Measurements from ENCODE around the gene ACADL.
"Not testable (repeated sequence)": the region's sequence is repeated elsewhere in the genome, so short reads cannot be mapped to it uniquely, and the experiment has no call there.

ACADL gene

DNA sequence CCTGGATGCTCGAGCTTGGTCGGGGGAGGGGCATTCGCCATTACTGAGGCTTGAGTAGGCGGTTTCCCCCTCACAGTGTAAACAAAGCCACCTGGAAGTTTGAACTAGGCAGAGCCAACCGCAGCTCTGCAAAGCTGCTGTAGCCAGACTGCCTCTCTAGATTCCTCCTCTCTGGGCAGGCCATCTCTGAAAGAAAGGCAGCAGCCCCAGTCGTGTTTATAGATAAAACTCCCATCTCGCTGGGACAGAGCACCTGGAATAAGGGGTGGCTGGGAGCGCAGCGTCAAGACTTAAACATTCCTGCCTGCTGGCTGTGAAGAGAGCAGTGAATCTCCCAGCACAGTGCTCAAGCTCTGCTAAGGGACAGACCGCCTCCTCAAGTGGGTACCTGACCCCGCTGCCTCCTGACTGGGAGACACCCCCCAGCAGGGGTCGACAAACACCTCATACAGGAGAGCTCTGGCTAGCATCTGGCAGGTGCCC, 43.6 kb downstream of the ACADL start:
- not testable (repeated sequence) for H3K4me1 ChIP-seq (ENCODE audit: control insufficient read depth in 1 of 2, insufficient read depth in 2 of 2, low read length in 2 of 2); H3K4me3 ChIP-seq (ENCODE audit: low read depth, low read length); H3K9ac ChIP-seq (ENCODE audit: low read length); H3K79me1 ChIP-seq (ENCODE audit: low read length); H4K12ac ChIP-seq (ENCODE audit: low read depth, low read length); H3K9me3 ChIP-seq (ENCODE audit: insufficient read depth, low read depth, low read length); H3K79me2 ChIP-seq (ENCODE audit: control insufficient read depth, insufficient read depth, low read length, poor library complexity); DNase-seq; H3K4me2 ChIP-seq (ENCODE audit: low read length); H2BK120ac ChIP-seq (ENCODE audit: insufficient read depth, low read length, poor library complexity); H3K18ac ChIP-seq (ENCODE audit: low read length); H2AK5ac ChIP-seq (ENCODE audit: low read length); H3K14ac ChIP-seq (ENCODE audit: low read length); H3K27me3 ChIP-seq (ENCODE audit: insufficient read depth, low read length); H4K91ac ChIP-seq (ENCODE audit: low read depth, low read length); H3K4ac ChIP-seq (ENCODE audit: low read depth, low read length); H3K23ac ChIP-seq (ENCODE audit: low read length); H3K27ac ChIP-seq (ENCODE audit: low read depth, low read length); H3K36me3 ChIP-seq (ENCODE audit: control insufficient read depth in 1 of 2, insufficient read depth in 2 of 2, low read length in 2 of 2); H2AFZ ChIP-seq (ENCODE audit: insufficient read depth, low read length, poor library complexity); H4K8ac ChIP-seq (ENCODE audit: low read depth, low read length); H2BK5ac ChIP-seq (ENCODE audit: low read depth, low read length, poor library complexity); H2BK12ac ChIP-seq (ENCODE audit: low read length)
- no CpG with 5 or more reads among the region's 12 CpGs for WGBS (ENCODE audit: extremely low coverage, insufficient coverage, insufficient read length)

- WGBS (ENCODE audit: extremely low coverage, insufficient coverage, insufficient read length) = no CpG with 5 or more reads among the region's 3 CpGs
- not testable (repeated sequence) for H2AFZ ChIP-seq (ENCODE audit: insufficient read depth, low read length, poor library complexity); H2BK120ac ChIP-seq (ENCODE audit: insufficient read depth, low read length, poor library complexity); H3K79me1 ChIP-seq (ENCODE audit: low read length); H4K8ac ChIP-seq (ENCODE audit: low read depth, low read length); H4K91ac ChIP-seq (ENCODE audit: low read depth, low read length); H3K27me3 ChIP-seq (ENCODE audit: insufficient read depth, low read length); H3K18ac ChIP-seq (ENCODE audit: low read length); H3K79me2 ChIP-seq (ENCODE audit: control insufficient read depth, insufficient read depth, low read length, poor library complexity); H3K23ac ChIP-seq (ENCODE audit: low read length); H2BK5ac ChIP-seq (ENCODE audit: low read depth, low read length, poor library complexity); H3K4me3 ChIP-seq (ENCODE audit: low read depth, low read length); DNase-seq; H3K4me2 ChIP-seq (ENCODE audit: low read length); H3K27ac ChIP-seq (ENCODE audit: low read depth, low read length); H4K12ac ChIP-seq (ENCODE audit: low read depth, low read length); H3K9ac ChIP-seq (ENCODE audit: low read length); H2AK5ac ChIP-seq (ENCODE audit: low read length); H3K4me1 ChIP-seq (ENCODE audit: control insufficient read depth in 1 of 2, insufficient read depth in 2 of 2, low read length in 2 of 2); H3K36me3 ChIP-seq (ENCODE audit: control insufficient read depth in 1 of 2, insufficient read depth in 2 of 2, low read length in 2 of 2); H3K9me3 ChIP-seq (ENCODE audit: insufficient read depth, low read depth, low read length); H2BK12ac ChIP-seq (ENCODE audit: low read length); H3K14ac ChIP-seq (ENCODE audit: low read length); H3K4ac ChIP-seq (ENCODE audit: low read depth, low read length)
Measured at GRCh38 chr2:210181033-210181605, 44.1 kb downstream of the ACADL start.

DNA sequence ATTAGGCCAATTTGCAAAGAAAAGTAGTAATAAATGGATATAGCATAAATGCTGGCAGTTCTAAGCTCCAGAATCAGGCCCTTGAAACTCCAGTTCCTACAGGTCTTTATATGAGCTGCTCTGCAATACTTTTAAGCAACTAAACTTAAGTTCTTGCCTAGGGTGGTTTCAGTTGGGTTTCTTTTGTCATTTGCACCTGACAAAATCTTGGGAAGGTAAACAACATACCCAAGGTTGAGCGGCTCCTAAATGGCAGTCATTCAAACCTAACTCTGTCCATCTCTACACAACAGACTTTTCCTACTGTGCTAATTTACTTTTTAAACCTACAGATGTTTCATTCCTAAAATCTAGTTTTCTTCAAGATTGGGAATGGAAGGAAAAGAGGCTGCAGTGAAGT, 44.8 kb downstream of the ACADL start:
- no peaks in the 10 kb centered on the region for H3K9me3 ChIP-seq (ENCODE audit: insufficient read depth, low read depth, low read length)
- WGBS (ENCODE audit: extremely low coverage, insufficient coverage, insufficient read length) = no CpG with 5 or more reads among the region's 1 CpG

DNA sequence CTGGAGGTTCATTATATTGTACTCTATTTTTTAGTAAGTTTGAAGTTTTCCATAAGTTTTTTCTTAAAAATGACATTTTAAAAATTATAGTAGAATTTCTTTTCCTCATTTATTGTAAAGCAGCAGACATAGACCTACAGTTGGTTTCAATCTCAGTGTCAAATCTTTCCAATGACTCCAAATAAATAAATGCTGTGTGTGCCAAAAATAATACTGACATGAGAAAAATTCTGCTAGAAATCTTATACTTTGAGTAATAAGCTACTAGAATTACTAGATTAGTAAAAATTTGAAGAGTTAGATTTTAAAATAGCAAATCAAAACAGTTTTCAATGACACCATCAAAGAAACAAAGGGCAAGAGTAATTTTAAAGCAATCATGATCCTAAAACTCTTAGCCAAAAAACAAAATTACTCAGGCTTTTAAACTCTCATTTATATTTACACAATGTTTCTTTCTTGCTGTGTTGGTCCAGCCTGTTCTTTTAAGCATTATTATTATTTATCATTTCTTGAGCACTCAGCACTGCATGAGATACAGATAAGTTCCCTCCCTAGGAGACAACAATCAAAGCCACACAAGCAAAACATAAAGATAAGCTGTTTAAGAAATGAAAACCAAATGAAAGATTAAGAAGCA, 45.8 kb downstream of the ACADL start:
- no peak overlapping the region for H4K8ac ChIP-seq (ENCODE audit: low read depth, low read length)
- no peak overlapping the region for H3K4me3 ChIP-seq (ENCODE audit: low read depth, low read length)
- no peak overlapping the region for H2BK120ac ChIP-seq (ENCODE audit: insufficient read depth, low read length, poor library complexity)
- no peak overlapping the region for H3K9ac ChIP-seq (ENCODE audit: low read length)
- H3K36me3 ChIP-seq (ENCODE audit: control insufficient read depth in 1 of 2, insufficient read depth in 2 of 2, low read length in 2 of 2) = peaks cover 0 to 2% of the 10 kb centered on the region in 2 experiments
- no peaks in the 10 kb centered on the region for H3K79me2 ChIP-seq (ENCODE audit: control insufficient read depth, insufficient read depth, low read length, poor library complexity)
- no peak for DNase-seq
- no peak overlapping the region for H3K14ac ChIP-seq (ENCODE audit: low read length)
- no peak overlapping the region for H4K12ac ChIP-seq (ENCODE audit: low read depth, low read length)
- H2BK12ac ChIP-seq (ENCODE audit: low read length) = no peak overlapping the region
- H2AK5ac ChIP-seq (ENCODE audit: low read length) = no peak overlapping the region
- H3K18ac ChIP-seq (ENCODE audit: low read length) = no peak overlapping the region
- H3K27me3 ChIP-seq (ENCODE audit: insufficient read depth, low read length) = no peaks in the 10 kb centered on the region
- H3K4ac ChIP-seq (ENCODE audit: low read depth, low read length) = no peak overlapping the region
- no peak overlapping the region for H2AFZ ChIP-seq (ENCODE audit: insufficient read depth, low read length, poor library complexity)
- H3K4me2 ChIP-seq (ENCODE audit: low read length) = no peak overlapping the region
- no peak overlapping the region for H4K91ac ChIP-seq (ENCODE audit: low read depth, low read length)
- H3K9me3 ChIP-seq (ENCODE audit: insufficient read depth, low read depth, low read length) = no peaks in the 10 kb centered on the region
- peaks cover 3 to 6% of the 10 kb centered on the region in 2 experiments for H3K4me1 ChIP-seq (ENCODE audit: control insufficient read depth in 1 of 2, insufficient read depth in 2 of 2, low read length in 2 of 2)
- H3K23ac ChIP-seq (ENCODE audit: low read length) = no peak overlapping the region
- no peak overlapping the region for H2BK5ac ChIP-seq (ENCODE audit: low read depth, low read length, poor library complexity)
- no peaks in the 10 kb centered on the region for H3K79me1 ChIP-seq (ENCODE audit: low read length)
- H3K27ac ChIP-seq (ENCODE audit: low read depth, low read length) = no peak overlapping the region

More for the DNA sequence above, 44.8 kb downstream of the ACADL start:
- Histone ChIP-seq H3K79me2 (ENCODE audit: control insufficient read depth, insufficient read depth, low read length, poor library complexity) (no peaks in the 10 kb centered on the region), H3K79me1 (ENCODE audit: low read length) (no peaks in the 10 kb centered on the region), H4K12ac (ENCODE audit: low read depth, low read length) (no peak overlapping the region), H3K18ac (ENCODE audit: low read length) (no peak overlapping the region), H3K4me1 (ENCODE audit: control insufficient read depth in 1 of 2, insufficient read depth in 2 of 2, low read length in 2 of 2) (peaks cover 3 to 6% of the 10 kb centered on the region in 2 experiments), H4K91ac (ENCODE audit: low read depth, low read length) (no peak overlapping the region), H3K9ac (ENCODE audit: low read length) (no peak overlapping the region), H2AK5ac (ENCODE audit: low read length) (no peak overlapping the region), H3K36me3 (ENCODE audit: control insufficient read depth in 1 of 2, insufficient read depth in 2 of 2, low read length in 2 of 2) (peaks cover 0 to 2% of the 10 kb centered on the region in 2 experiments), H4K8ac (ENCODE audit: low read depth, low read length) (no peak overlapping the region), H3K4me3 (ENCODE audit: low read depth, low read length) (no peak overlapping the region), H3K23ac (ENCODE audit: low read length) (no peak overlapping the region), H3K4ac (ENCODE audit: low read depth, low read length) (no peak overlapping the region), H2AFZ (ENCODE audit: insufficient read depth, low read length, poor library complexity) (no peak overlapping the region), H3K4me2 (ENCODE audit: low read length) (no peak overlapping the region), H2BK12ac (ENCODE audit: low read length) (no peak overlapping the region), H3K14ac (ENCODE audit: low read length) (no peak overlapping the region), H3K27ac (ENCODE audit: low read depth, low read length) (no peak overlapping the region), H3K27me3 (ENCODE audit: insufficient read depth, low read length) (no peaks in the 10 kb centered on the region), H2BK5ac (ENCODE audit: low read depth, low read length, poor library complexity) (no peak overlapping the region), H2BK120ac (ENCODE audit: insufficient read depth, low read length, poor library complexity) (no peak overlapping the region)
- DNase-seq = no peak
